ENCODE measurements around the gene SMIM44. TPM values are rescaled to one million over a fixed set of nuclear protein-coding genes. Genes with fewer than 3 reads are reported as not detected.

Gene SMIM44
- total RNA-seq, 4 donors from 2014 or later = not detected

DNA sequence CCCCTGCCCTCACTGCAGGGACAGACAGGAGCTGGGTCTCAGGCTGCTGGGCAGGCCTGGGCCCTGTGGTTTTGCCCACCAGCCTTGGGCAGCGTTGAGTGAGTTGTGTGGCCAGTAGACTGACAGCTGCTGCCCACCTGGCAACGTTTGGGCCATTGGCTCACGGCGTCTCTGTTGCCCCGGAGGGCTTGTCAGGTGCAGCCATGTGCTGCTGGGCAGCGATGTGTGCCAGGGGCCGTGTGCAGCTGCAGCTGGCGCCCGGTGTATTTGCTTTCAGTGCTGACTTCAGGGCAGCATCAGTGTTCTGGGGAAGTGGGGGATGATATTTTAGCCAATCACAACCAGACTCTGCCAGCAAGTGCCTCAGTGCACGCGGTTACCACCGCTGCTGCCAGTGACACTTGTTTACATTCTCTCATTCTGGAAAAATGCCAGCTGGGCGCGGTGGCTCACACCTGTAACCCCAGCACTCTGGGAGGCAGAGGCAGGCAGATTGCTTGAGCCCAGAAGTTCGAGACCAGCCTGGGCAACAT lies 33.5 kb upstream of the SMIM44 start:
- H3K36me3 ChIP-seq = peaks cover 0 to 35% of the 10 kb centered on the region in 2 donors
- TF ChIP-seq POLR2A (IDR thresholded peaks at IDR 0.05) = no peak
- no peak for TF ChIP-seq POLR2AphosphoS5 (IDR thresholded peaks at IDR 0.05)
- TF ChIP-seq, protein P1, sequence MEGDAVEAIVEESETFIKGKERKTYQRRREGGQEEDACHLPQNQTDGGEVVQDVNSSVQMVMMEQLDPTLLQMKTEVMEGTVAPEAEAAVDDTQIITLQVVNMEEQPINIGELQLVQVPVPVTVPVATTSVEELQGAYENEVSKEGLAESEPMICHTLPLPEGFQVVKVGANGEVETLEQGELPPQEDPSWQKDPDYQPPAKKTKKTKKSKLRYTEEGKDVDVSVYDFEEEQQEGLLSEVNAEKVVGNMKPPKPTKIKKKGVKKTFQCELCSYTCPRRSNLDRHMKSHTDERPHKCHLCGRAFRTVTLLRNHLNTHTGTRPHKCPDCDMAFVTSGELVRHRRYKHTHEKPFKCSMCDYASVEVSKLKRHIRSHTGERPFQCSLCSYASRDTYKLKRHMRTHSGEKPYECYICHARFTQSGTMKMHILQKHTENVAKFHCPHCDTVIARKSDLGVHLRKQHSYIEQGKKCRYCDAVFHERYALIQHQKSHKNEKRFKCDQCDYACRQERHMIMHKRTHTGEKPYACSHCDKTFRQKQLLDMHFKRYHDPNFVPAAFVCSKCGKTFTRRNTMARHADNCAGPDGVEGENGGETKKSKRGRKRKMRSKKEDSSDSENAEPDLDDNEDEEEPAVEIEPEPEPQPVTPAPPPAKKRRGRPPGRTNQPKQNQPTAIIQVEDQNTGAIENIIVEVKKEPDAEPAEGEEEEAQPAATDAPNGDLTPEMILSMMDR (IDR thresholded peaks at IDR 0.05) = no peak
- TF ChIP-seq EP300 (IDR thresholded peaks at IDR 0.05) = no peak
- no peaks in the 10 kb centered on the region for H3K9me3 ChIP-seq
- ATAC-seq = no peak
- peaks cover 0 to 68% (median 0%) of the 10 kb centered on the region in 3 donors for H3K4me1 ChIP-seq
- 51% methylated on average over 3 of the region's 15 CpGs; no CpG with 5 or more reads in 1 of the 2 donors for WGBS, 2 donors (ENCODE audit: low coverage in 1 of 2)
- H3K27ac ChIP-seq = no peak overlapping the region
- H3K4me3 ChIP-seq = no peak overlapping the region
- no peaks in the 10 kb centered on the region for H3K27me3 ChIP-seq

- Histone ChIP-seq H3K4me1 (peaks cover 0 to 75% (median 0%) of the 10 kb centered on the region in 3 donors), H3K27ac (no peak overlapping the region), H3K27me3 (no peaks in the 10 kb centered on the region), H3K9me3 (no peaks in the 10 kb centered on the region), H3K36me3 (peaks cover 0 to 38% of the 10 kb centered on the region in 2 donors), H3K4me3 (no peak overlapping the region)
- no peak for TF ChIP-seq POLR2AphosphoS5 (IDR thresholded peaks at IDR 0.05)
- no peak for TF ChIP-seq EP300 (IDR thresholded peaks at IDR 0.05)
- TF ChIP-seq, protein P1 (IDR thresholded peaks at IDR 0.05) = no peak
- TF ChIP-seq POLR2A (IDR thresholded peaks at IDR 0.05) = no peak
- WGBS, 2 donors (ENCODE audit: low coverage in 1 of 2) = 65 to 78% methylated on average over 5 to 13 of the region's 15 CpGs
- ATAC-seq = no peak
Observed at GRCh38 chr19:3515891-3516422, 32.7 kb upstream of the SMIM44 start.

DNA sequence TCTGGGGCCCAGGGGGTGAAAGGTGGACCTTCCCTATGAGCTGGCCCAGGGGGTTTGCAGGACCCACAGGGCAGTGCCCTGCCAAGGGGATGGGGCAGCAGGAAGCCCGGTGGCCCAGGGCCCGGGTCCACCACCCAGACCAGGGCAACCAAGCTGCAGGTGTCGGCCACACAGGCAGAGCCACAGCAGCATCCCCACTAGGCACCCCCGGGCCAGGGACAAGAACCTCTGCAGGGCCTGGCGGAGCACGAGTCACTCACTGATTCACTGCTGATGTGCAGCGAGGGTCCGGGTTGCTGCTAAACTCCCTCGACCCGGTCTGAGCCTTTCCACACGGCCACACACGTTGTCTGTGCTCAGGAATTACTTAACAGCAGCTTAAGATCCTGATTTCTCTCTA lies 31.7 kb upstream of the SMIM44 start:
- H3K4me3 ChIP-seq = no peak overlapping the region
- H3K4me1 ChIP-seq = peaks cover 0 to 77% (median 0%) of the 10 kb centered on the region in 3 donors
- H3K36me3 ChIP-seq = peaks cover 0 to 38% of the 10 kb centered on the region in 2 donors
- ATAC-seq = no peak
- no peaks in the 10 kb centered on the region for H3K9me3 ChIP-seq
- no peaks in the 10 kb centered on the region for H3K27me3 ChIP-seq
- WGBS, 2 donors (ENCODE audit: low coverage in 1 of 2) = 80% methylated on average over 3 of the region's 12 CpGs; no CpG with 5 or more reads in 1 of the 2 donors
- TF ChIP-seq POLR2AphosphoS5 (IDR thresholded peaks at IDR 0.05) = no peak
- no peak for TF ChIP-seq POLR2A (IDR thresholded peaks at IDR 0.05)
- TF ChIP-seq EP300 (IDR thresholded peaks at IDR 0.05) = no peak
- TF ChIP-seq, protein P1 (IDR thresholded peaks at IDR 0.05) = no peak
- no peak overlapping the region for H3K27ac ChIP-seq

DNA sequence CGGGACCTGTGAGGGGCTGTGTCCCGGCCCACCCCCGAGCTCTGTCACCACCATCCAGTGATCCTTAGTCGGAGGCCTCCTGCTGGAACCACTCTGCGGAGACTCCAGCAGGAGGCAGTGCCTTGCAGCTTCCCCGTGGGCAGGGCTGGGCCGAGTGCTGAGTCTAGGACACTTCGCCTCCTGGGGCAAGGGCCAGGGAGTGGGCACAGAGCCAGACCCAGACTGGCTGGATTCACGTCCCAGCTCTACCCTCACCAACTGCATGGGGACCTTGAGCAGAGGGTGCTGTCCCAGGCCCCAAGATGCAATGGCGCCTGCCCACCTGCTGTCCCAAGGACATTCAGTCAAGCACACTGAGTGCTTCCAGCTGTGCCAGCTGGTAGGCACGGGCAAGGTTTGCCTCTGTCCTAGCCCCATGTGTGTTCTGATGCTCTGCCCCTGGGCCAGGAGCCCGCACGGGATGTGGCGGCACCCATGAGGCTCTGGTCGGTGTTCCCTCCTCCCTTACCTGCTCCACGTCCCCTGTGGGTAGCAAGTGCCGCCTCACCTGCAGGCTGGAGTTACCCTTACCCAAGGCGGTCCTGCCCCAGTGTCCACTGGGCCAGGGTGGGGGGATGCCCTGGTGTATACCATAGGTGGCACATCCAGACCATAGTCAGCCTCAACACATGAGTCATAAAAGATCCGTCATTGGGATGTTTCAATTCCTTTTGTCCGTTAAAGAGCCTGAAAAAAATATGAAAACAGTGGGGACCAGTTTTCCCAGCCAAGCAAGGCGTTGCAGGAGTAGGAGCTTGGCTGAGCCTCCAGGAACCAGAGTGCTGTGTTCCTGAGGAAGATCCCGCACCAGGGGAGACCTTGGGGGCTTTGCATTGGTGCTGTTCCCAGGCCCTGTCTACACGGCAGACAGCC lies 30.2 kb upstream of the SMIM44 start:
- TF ChIP-seq, protein P1 (IDR thresholded peaks at IDR 0.05) = no peak
- TF ChIP-seq EP300 (IDR thresholded peaks at IDR 0.05) = no peak
- no peak for TF ChIP-seq POLR2A (IDR thresholded peaks at IDR 0.05)
- TF ChIP-seq POLR2AphosphoS5 (IDR thresholded peaks at IDR 0.05) = no peak
- Histone ChIP-seq H3K27me3 (no peaks in the 10 kb centered on the region), H3K27ac (no peak overlapping the region), H3K9me3 (no peaks in the 10 kb centered on the region), H3K36me3 (peaks cover 0 to 38% of the 10 kb centered on the region in 2 donors), H3K4me3 (no peak overlapping the region), H3K4me1 (peaks cover 0 to 81% (median 0%) of the 10 kb centered on the region in 3 donors)
- WGBS, 2 donors (ENCODE audit: low coverage in 1 of 2) = 37 to 40% methylated on average over 1 to 4 of the region's 23 CpGs
- peak; percentile 14 for ATAC-seq
